ENCODE results near the gene CDK4.

GRCh38 chr12:57707250-57707649 is 44.9 kb downstream of the CDK4 start:
- TF ChIP-seq CTCF (IDR thresholded peaks at IDR 0.05) (no peak), POLR2A (IDR thresholded peaks at IDR 0.05) (no peak)

Data from lower leg skin (tissue), 3 donors.